ENCODE measurements around the gene CEACAM20.

DNA sequence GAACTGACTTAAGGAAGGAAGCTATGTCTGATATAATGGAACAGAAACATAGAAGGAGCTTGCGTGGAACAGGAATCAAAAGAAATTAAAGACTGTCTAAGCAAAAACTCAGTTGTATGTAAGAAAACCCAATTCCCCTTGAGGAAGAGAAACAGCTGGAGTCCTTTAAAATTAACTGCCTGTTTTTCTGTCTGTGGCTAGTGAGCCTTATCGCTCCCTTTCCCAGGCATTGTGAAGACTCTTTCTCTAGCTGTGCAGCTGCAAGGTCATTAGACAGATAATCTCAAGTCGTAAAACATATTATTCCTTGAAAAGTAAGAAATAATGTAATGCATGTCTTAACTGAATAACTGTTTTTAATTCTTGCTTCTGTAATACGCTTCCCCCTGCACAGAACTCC, 44.2 kb upstream of the CEACAM20 start:
- TF ChIP-seq, protein P1, sequence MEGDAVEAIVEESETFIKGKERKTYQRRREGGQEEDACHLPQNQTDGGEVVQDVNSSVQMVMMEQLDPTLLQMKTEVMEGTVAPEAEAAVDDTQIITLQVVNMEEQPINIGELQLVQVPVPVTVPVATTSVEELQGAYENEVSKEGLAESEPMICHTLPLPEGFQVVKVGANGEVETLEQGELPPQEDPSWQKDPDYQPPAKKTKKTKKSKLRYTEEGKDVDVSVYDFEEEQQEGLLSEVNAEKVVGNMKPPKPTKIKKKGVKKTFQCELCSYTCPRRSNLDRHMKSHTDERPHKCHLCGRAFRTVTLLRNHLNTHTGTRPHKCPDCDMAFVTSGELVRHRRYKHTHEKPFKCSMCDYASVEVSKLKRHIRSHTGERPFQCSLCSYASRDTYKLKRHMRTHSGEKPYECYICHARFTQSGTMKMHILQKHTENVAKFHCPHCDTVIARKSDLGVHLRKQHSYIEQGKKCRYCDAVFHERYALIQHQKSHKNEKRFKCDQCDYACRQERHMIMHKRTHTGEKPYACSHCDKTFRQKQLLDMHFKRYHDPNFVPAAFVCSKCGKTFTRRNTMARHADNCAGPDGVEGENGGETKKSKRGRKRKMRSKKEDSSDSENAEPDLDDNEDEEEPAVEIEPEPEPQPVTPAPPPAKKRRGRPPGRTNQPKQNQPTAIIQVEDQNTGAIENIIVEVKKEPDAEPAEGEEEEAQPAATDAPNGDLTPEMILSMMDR (IDR thresholded peaks at IDR 0.05), result no peak
- no peak for TF ChIP-seq POLR2A (IDR thresholded peaks at IDR 0.05)

Measured in adrenal gland (tissue), 5 donors.